Inflammatory macrophage treated with lipopolysaccharide for 4 hours (primary cell): ENCODE measurements around the gene DERL2.

Experiments used
- DNase-seq: peaks from one replicate; pipeline ENCODE4 v3.0.0-alpha.2; 2020

DERL2 gene

GRCh38 chr17:5500589-5501391 lies 14.8 kb upstream of the DERL2 start:
- DNase-seq = peak; percentile 31

GRCh38 chr17:5500247-5500588 lies 14.2 kb upstream of the DERL2 start:
- DNase-seq = no peak

GRCh38 chr17:5499476-5500231 lies 13.7 kb upstream of the DERL2 start:
- no peak for DNase-seq

- DNase-seq = no peak
Observed at GRCh38 chr17:5492970-5493369, 7.0 kb upstream of the DERL2 start.

GRCh38 chr17:5488752-5489151 lies 2.8 kb upstream of the DERL2 start:
- DNase-seq = no peak

GRCh38 chr17:5486206-5487124 lies 487 bp upstream of the DERL2 start, which contains the start of gene MIS12:
Gene MIS12, plus strand, starts transcription at chr17:5486566. Its CDS starts 2,297 bp downstream, at chr17:5488863.
- DNase-seq = peak; percentile 100

GRCh38 chr17:5481451-5481850 lies 4.5 kb downstream of the DERL2 start:
- DNase-seq = no peak

- no peak for DNase-seq
Observed at GRCh38 chr17:5480962-5481361, 5.0 kb downstream of the DERL2 start.

GRCh38 chr17:5478992-5479391 lies 7.0 kb downstream of the DERL2 start:
- DNase-seq = no peak

- no peak for DNase-seq
Observed at GRCh38 chr17:5473906-5474305, 12.1 kb downstream of the DERL2 start.

GRCh38 chr17:5472511-5472910 lies 13.5 kb downstream of the DERL2 start:
- no peak for DNase-seq

GRCh38 chr17:5468075-5468473 lies 17.9 kb downstream of the DERL2 start:
- DNase-seq = no peak

GRCh38 chr17:5467416-5467815 lies 18.6 kb downstream of the DERL2 start:
- no peak for DNase-seq

GRCh38 chr17:5466295-5466694 lies 19.7 kb downstream of the DERL2 start:
- DNase-seq = no peak

GRCh38 chr17:5464717-5465507 lies 21.1 kb downstream of the DERL2 start:
- no peak for DNase-seq

GRCh38 chr17:5446786-5447185 lies 39.2 kb downstream of the DERL2 start:
- no peak for DNase-seq

- no peak for DNase-seq
Observed at GRCh38 chr17:5444209-5444608, 41.8 kb downstream of the DERL2 start.

- DNase-seq = no peak
Observed at GRCh38 chr17:5443728-5444127, 42.2 kb downstream of the DERL2 start.

GRCh38 chr17:5439446-5439764 lies 46.6 kb downstream of the DERL2 start:
- no peak for DNase-seq

- DNase-seq = peak; percentile 93
Observed at GRCh38 chr17:5438716-5439445, 47.1 kb downstream of the DERL2 start, which contains the start of gene C1QBP. Gene C1QBP, minus strand, starts transcription at chr17:5439155. Its CDS starts 82 bp downstream, at chr17:5439073.

- DNase-seq = no peak
Observed at GRCh38 chr17:5437721-5438317, 48.2 kb downstream of the DERL2 start.
